GM18498 (cell line): ENCODE results near the gene KIAA1958.
"Not testable (repeated sequence)": the region's sequence is repeated elsewhere in the genome, so short reads cannot be mapped to it uniquely, and the experiment has no call there.

Experiments
- ATAC-seq: cut with Tn5 transposase; IDR thresholded peaks from one replicate; pipeline ENCODE4 v1.9.1; 2021; ENCODE audit warnings: mild to moderate bottlenecking, moderate library complexity; ENCODE audit not compliant: unreplicated experiment

KIAA1958 gene

GRCh38 chr9:112654282-112654681, 167.7 kb downstream of the KIAA1958 start:
- no peak for ATAC-seq

- ATAC-seq: no peak
Measured at GRCh38 chr9:112655668-112656067, 169.0 kb downstream of the KIAA1958 start.

GRCh38 chr9:112659906-112660305, 173.3 kb downstream of the KIAA1958 start:
- no peak for ATAC-seq

- ATAC-seq: no peak
Measured at GRCh38 chr9:112663681-112664080, 177.1 kb downstream of the KIAA1958 start.

GRCh38 chr9:112664531-112664930, 177.9 kb downstream of the KIAA1958 start:
- no peak for ATAC-seq

- ATAC-seq: no peak
Measured at GRCh38 chr9:112665347-112665746, 178.7 kb downstream of the KIAA1958 start.

GRCh38 chr9:112669326-112669725, 182.7 kb downstream of the KIAA1958 start:
- no peak for ATAC-seq

- ATAC-seq: no peak
Measured at GRCh38 chr9:112670991-112671625, 184.5 kb downstream of the KIAA1958 start.

GRCh38 chr9:112673221-112673620, 186.6 kb downstream of the KIAA1958 start:
- ATAC-seq: not testable (repeated sequence)

- no peak for ATAC-seq
Measured at GRCh38 chr9:112677040-112677439, 190.4 kb downstream of the KIAA1958 start.

- no peak for ATAC-seq
Measured at GRCh38 chr9:112680731-112681402, 194.2 kb downstream of the KIAA1958 start.

GRCh38 chr9:112689161-112689740, 202.6 kb downstream of the KIAA1958 start:
- no peak for ATAC-seq

GRCh38 chr9:112694706-112695555, 208.3 kb downstream of the KIAA1958 start:
- ATAC-seq: no peak

- no peak for ATAC-seq
Measured at GRCh38 chr9:112696461-112696860, 209.8 kb downstream of the KIAA1958 start.

GRCh38 chr9:112699230-112699629, 212.6 kb downstream of the KIAA1958 start:
- peak; percentile 93 for ATAC-seq

- ATAC-seq: no peak
Measured at GRCh38 chr9:112700085-112700484, 213.5 kb downstream of the KIAA1958 start.

- no peak for ATAC-seq
Measured at GRCh38 chr9:112703304-112703703, 216.7 kb downstream of the KIAA1958 start.

- no peak for ATAC-seq
Measured at GRCh38 chr9:112705768-112706427, 219.3 kb downstream of the KIAA1958 start.

- no peak for ATAC-seq
Measured at GRCh38 chr9:112711050-112711689, 224.5 kb downstream of the KIAA1958 start.

GRCh38 chr9:112712678-112713077, 226.1 kb downstream of the KIAA1958 start:
- ATAC-seq: no peak
